Urinary bladder (tissue), 4 donors: ENCODE measurements around the gene ARMC8. TPM values are rescaled to one million over a fixed set of nuclear protein-coding genes. Genes with fewer than 3 reads are reported as not detected.

Experiments used
- DNase-seq: peaks from one replicate; pipeline ENCODE4 v3.0.0-alpha.2; 2015; ENCODE audit errors: extremely low spot score
- H3K27ac ChIP-seq: one replicate; pipeline ENCODE4 v1.5.1; 2013; ENCODE audit warnings: low read depth, mild to moderate bottlenecking, moderate library complexity
- H3K36me3 ChIP-seq: one replicate; pipeline ENCODE4 v1.6.1; 2013; ENCODE audit warnings: mild to moderate bottlenecking, moderate library complexity; ENCODE audit not compliant: insufficient read depth
- H3K4me1 ChIP-seq: one replicate; pipeline ENCODE4 v1.6.1; 2013; ENCODE audit warnings: mild to moderate bottlenecking, moderate library complexity; ENCODE audit not compliant: insufficient read depth
- H3K4me3 ChIP-seq: one replicate; pipeline ENCODE4 v1.5.1; 2013; ENCODE audit warnings: low read depth, low read length
- WGBS: extraction: QIAGEN DNeasy Blood & Tissue Kit; methylation state at CpG from one replicate; pipeline ENCODE4 v1.1.7; 2013; 5-methylcytosine and 5-hydroxymethylcytosine counted together
- polyA plus RNA-seq: library from polyadenylated mRNA; stranded (reverse); fragments of 200-250 nt; gene quantifications from one replicate; pipeline ENCODE4 v1.2.3, GENCODE V29; 2013
- total RNA-seq: library from RNA; depleted of rRNA; stranded (reverse); fragments of >200 nt; gene quantifications from one replicate; pipeline ENCODE4 v1.2.3, GENCODE V29; 2014
- donor health status: healthy with polysubstance abuse.
- donor health status: healthy.

The ARMC8 gene
- total and polyA plus RNA-seq, 2 donors: 33.0 to 83.3 TPM

GRCh38 chr3:138338811-138339210 lies 151.7 kb downstream of the ARMC8 start:
- Histone ChIP-seq H3K4me1 (no peaks in the 10 kb centered on the region), H3K4me3 (no peak overlapping the region), H3K36me3 (no peaks in the 10 kb centered on the region), H3K27ac (no peak overlapping the region)
- no peak for DNase-seq
- WGBS: 95% methylated on average over 5 of the region's 5 CpGs

GRCh38 chr3:138340511-138340910 lies 153.4 kb downstream of the ARMC8 start:
- no peak for DNase-seq
- no peaks in the 10 kb centered on the region for H3K4me1 ChIP-seq
- whole genome bisulfite sequencing: 92% methylated on average over 5 of the region's 5 CpGs
- H3K27ac ChIP-seq: no peak overlapping the region
- H3K4me3 ChIP-seq: no peak overlapping the region
- H3K36me3 ChIP-seq: no peaks in the 10 kb centered on the region

- H3K4me3 ChIP-seq: no peak overlapping the region
- no peak for DNase-seq
- 78% methylated on average over 1 of the region's 1 CpG for WGBS
Measured at GRCh38 chr3:138344754-138345153, 157.7 kb downstream of the ARMC8 start.

More at GRCh38 chr3:138344754-138345153, 157.7 kb downstream of the ARMC8 start:
- Histone ChIP-seq H3K27ac (no peak overlapping the region), H3K36me3 (no peaks in the 10 kb centered on the region), H3K4me1 (no peaks in the 10 kb centered on the region)

Other genes starting within 250 kb of the ARMC8 start
- not detected for gene CLDN18, start 177.1 kb upstream of the ARMC8 start, total RNA-seq
- gene CLDN18, start 177.1 kb upstream of the ARMC8 start, polyA plus RNA-seq: not detected
- gene DZIP1L, start 71.7 kb upstream of the ARMC8 start, total RNA-seq: 54.0 TPM
- 7.2 TPM for gene DZIP1L, start 71.7 kb upstream of the ARMC8 start, polyA plus RNA-seq
- not detected for gene A4GNT, start 54.9 kb upstream of the ARMC8 start, total RNA-seq
- not detected for gene A4GNT, start 54.9 kb upstream of the ARMC8 start, polyA plus RNA-seq
- 25.8 TPM for gene DBR1, start 12.4 kb upstream of the ARMC8 start, total RNA-seq
- gene DBR1, start 12.4 kb upstream of the ARMC8 start, polyA plus RNA-seq: 11.3 TPM
- gene NME9, start 142.6 kb downstream of the ARMC8 start, total RNA-seq: 0.16 TPM
- not detected for gene NME9, start 142.6 kb downstream of the ARMC8 start, polyA plus RNA-seq
- gene MRAS, start 161.3 kb downstream of the ARMC8 start, total RNA-seq: 22.9 TPM
- 58.0 TPM for gene MRAS, start 161.3 kb downstream of the ARMC8 start, polyA plus RNA-seq
- gene ESYT3, start 247.3 kb downstream of the ARMC8 start, total RNA-seq: 3.2 TPM
- 2.4 TPM for gene ESYT3, start 247.3 kb downstream of the ARMC8 start, polyA plus RNA-seq